ENCODE data around the gene TUBB1. TPM values are rescaled to one million over a fixed set of nuclear protein-coding genes. Genes with fewer than 3 reads are reported as not detected.

TUBB1 gene
- total and polyA plus RNA-seq, 2 of the 13 experiments (the other 11 are each of a cell fraction or from before 2014, with no cell fraction given) = 0.11 to 57.6 TPM

DNA sequence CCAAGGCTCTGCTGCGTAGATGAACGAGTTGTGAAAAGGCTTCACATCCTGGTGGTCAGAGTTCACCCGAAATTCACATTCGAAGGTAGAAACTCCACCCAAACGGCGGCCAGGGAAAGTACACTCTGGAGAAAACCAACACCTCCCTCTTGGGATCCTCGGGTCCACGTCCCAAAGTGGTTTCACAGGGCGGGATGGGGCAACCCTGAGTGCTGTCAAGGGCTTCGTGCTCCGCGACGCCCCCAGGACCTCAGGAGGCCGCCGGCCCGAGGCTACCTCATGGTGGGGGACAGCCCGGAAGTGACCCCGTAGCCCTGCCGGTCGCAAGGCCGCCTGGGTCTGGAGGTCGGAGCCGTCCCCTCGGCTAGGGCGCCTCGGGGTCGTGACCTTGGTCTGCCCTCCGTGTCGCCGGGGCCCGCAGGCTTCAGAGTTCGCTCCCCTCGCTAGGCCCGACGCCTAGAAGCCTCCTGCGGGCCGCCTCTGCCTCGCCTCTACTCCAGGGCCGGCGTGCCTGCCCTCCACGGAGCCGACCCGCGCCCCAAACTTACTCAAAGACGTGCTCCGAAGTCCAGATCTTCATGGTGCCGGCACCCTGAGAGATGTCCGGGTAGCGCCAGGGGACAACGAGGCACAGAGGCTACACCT is 23.0 kb downstream of the TUBB1 start, which contains the start of gene PRELID3B (continued):
- TF ChIP-seq ZEB1 (IDR thresholded peaks at IDR 0.05; ENCODE audit: insufficient replicate concordance, low read depth) = no peak
- TF ChIP-seq ZFP1 (CRISPR knock-in tag; IDR thresholded peaks at IDR 0.05) = no peak
- TF ChIP-seq, protein P1, sequence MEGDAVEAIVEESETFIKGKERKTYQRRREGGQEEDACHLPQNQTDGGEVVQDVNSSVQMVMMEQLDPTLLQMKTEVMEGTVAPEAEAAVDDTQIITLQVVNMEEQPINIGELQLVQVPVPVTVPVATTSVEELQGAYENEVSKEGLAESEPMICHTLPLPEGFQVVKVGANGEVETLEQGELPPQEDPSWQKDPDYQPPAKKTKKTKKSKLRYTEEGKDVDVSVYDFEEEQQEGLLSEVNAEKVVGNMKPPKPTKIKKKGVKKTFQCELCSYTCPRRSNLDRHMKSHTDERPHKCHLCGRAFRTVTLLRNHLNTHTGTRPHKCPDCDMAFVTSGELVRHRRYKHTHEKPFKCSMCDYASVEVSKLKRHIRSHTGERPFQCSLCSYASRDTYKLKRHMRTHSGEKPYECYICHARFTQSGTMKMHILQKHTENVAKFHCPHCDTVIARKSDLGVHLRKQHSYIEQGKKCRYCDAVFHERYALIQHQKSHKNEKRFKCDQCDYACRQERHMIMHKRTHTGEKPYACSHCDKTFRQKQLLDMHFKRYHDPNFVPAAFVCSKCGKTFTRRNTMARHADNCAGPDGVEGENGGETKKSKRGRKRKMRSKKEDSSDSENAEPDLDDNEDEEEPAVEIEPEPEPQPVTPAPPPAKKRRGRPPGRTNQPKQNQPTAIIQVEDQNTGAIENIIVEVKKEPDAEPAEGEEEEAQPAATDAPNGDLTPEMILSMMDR (CRISPR knock-in tag; IDR thresholded peaks at IDR 0.05) = peak; percentile 12; the same call in 1 of the 2 replicates
- TF ChIP-seq DNMT3B (CRISPR knock-in tag; conservative IDR thresholded peaks at IDR 0.05) = no peak
- no peak for TF ChIP-seq KDM5A (IDR thresholded peaks at IDR 0.05; ENCODE audit: borderline replicate concordance, low read length)
- no peak for TF ChIP-seq ATF7 (IDR thresholded peaks at IDR 0.05)
- peak; percentile 61; the same call in 1 of the 2 replicates for TF ChIP-seq ATF7 (CRISPR knock-in tag; IDR thresholded peaks at IDR 0.05)
- TF ChIP-seq, protein P2, sequence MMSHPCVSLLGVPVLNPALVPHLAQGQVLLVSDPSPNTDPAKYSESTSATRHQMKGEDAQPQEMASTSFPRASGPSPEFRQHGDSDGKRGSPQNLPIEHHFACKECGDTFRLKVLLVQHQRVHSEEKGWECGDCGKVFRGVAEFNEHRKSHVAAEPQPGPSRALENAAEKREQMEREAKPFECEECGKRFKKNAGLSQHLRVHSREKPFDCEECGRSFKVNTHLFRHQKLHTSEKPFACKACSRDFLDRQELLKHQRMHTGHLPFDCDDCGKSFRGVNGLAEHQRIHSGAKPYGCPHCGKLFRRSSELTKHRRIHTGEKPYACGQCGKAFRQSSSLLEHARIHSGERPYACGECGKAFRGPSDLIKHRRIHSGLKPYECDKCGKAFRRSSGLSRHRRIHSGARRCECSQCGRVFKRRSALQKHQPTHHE (CRISPR knock-in tag; IDR thresholded peaks at IDR 0.05; ENCODE audit: borderline replicate concordance) = no peak
- no peak for TF ChIP-seq IRX3 (CRISPR knock-in tag; IDR thresholded peaks at IDR 0.05; ENCODE audit: borderline replicate concordance, low read depth)
- no peak for TF ChIP-seq TOPORS (CRISPR knock-in tag; IDR thresholded peaks at IDR 0.05)
- TF ChIP-seq CBFB (CRISPR knock-in tag; IDR thresholded peaks at IDR 0.05) = no peak
- peak; percentile 30; the same call in 1 of the 2 replicates for TF ChIP-seq E2F1 (CRISPR knock-in tag; IDR thresholded peaks at IDR 0.05)
- peak; percentile 48 for TF ChIP-seq JARID2 (CRISPR knock-in tag; IDR thresholded peaks at IDR 0.05; ENCODE audit: insufficient replicate concordance)
- no peak for TF ChIP-seq MLX (CRISPR knock-in tag; IDR thresholded peaks at IDR 0.05)
- TF ChIP-seq, protein P3, sequence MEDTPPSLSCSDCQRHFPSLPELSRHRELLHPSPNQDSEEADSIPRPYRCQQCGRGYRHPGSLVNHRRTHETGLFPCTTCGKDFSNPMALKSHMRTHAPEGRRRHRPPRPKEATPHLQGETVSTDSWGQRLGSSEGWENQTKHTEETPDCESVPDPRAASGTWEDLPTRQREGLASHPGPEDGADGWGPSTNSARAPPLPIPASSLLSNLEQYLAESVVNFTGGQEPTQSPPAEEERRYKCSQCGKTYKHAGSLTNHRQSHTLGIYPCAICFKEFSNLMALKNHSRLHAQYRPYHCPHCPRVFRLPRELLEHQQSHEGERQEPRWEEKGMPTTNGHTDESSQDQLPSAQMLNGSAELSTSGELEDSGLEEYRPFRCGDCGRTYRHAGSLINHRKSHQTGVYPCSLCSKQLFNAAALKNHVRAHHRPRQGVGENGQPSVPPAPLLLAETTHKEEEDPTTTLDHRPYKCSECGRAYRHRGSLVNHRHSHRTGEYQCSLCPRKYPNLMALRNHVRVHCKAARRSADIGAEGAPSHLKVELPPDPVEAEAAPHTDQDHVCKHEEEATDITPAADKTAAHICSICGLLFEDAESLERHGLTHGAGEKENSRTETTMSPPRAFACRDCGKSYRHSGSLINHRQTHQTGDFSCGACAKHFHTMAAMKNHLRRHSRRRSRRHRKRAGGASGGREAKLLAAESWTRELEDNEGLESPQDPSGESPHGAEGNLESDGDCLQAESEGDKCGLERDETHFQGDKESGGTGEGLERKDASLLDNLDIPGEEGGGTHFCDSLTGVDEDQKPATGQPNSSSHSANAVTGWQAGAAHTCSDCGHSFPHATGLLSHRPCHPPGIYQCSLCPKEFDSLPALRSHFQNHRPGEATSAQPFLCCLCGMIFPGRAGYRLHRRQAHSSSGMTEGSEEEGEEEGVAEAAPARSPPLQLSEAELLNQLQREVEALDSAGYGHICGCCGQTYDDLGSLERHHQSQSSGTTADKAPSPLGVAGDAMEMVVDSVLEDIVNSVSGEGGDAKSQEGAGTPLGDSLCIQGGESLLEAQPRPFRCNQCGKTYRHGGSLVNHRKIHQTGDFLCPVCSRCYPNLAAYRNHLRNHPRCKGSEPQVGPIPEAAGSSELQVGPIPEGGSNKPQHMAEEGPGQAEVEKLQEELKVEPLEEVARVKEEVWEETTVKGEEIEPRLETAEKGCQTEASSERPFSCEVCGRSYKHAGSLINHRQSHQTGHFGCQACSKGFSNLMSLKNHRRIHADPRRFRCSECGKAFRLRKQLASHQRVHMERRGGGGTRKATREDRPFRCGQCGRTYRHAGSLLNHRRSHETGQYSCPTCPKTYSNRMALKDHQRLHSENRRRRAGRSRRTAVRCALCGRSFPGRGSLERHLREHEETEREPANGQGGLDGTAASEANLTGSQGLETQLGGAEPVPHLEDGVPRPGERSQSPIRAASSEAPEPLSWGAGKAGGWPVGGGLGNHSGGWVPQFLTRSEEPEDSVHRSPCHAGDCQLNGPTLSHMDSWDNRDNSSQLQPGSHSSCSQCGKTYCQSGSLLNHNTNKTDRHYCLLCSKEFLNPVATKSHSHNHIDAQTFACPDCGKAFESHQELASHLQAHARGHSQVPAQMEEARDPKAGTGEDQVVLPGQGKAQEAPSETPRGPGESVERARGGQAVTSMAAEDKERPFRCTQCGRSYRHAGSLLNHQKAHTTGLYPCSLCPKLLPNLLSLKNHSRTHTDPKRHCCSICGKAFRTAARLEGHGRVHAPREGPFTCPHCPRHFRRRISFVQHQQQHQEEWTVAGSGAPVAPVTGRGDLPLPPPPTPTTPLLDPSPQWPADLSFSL (CRISPR knock-in tag; IDR thresholded peaks at IDR 0.05) = no peak
- TF ChIP-seq ZNF615 (CRISPR knock-in tag; IDR thresholded peaks at IDR 0.05; ENCODE audit: borderline replicate concordance) = no peak
- no peak for TF ChIP-seq ZNF598 (CRISPR knock-in tag; IDR thresholded peaks at IDR 0.05; ENCODE audit: borderline replicate concordance)
- 0 out of 2 replicates have a peak, but pooled peaks have one; percentile 51 for TF ChIP-seq ZNF792 (CRISPR knock-in tag; IDR thresholded peaks at IDR 0.05)
- TF ChIP-seq PHF20 (CRISPR knock-in tag; IDR thresholded peaks at IDR 0.05) = peak; percentile 61; the same call in 1 of the 2 replicates
